Common myeloid progenitor, CD34-positive (primary cell): Measurements from ENCODE around the gene RAP2A.

Source experiments
- CTCF ChIA-PET: fragments of 350-600 bp; sonication (Branson Sonifier 250); formaldehyde crosslinking; loops from one replicate; lab custom pipeline; 2021; ENCODE audit warnings: antibody characterized with exemption; lab: Charles Lee
- POLR2A ChIA-PET: fragments of 350-600 bp; sonication (Branson Sonifier 250); formaldehyde crosslinking; loops from one replicate; lab custom pipeline; 2021; ENCODE audit warnings: antibody characterized with exemption; lab: Charles Lee
- DNase-seq, 3 donors: peaks; one replicate each; pipeline versions ENCODE4 v3.0.0 to v3.0.0-alpha.2; 2013
- H3K27ac ChIP-seq, 2 experiments: 1 replicate in 1 of 2; 2 replicates in 1 of 2; pipeline ENCODE4 v1.7.0; 2013; ENCODE audit warnings: inconsistent platforms in 2 of 2, low read length in 2 of 2, mild to moderate bottlenecking in 2 of 2, low read depth in 1 of 2, moderate library complexity in 1 of 2; ENCODE audit not compliant: severe bottlenecking in 2 of 2, insufficient read depth in 1 of 2, poor library complexity in 1 of 2
- H3K27me3 ChIP-seq, 5 experiments: replicated peaks in 2 of 5; 1 replicate in 3 of 5; 2 replicates in 2 of 5; pipeline versions ENCODE4 v1.6.1 to v1.7.0; 2013; ENCODE audit warnings: low read length in 4 of 5, mild to moderate bottlenecking in 2 of 5, moderate library complexity in 2 of 5, inconsistent platforms in 1 of 5; ENCODE audit not compliant: insufficient read depth in 5 of 5, control insufficient read depth in 4 of 5
- H3K36me3 ChIP-seq, 4 experiments: 1 replicate in 2 of 4; 2 replicates in 2 of 4; pipeline versions ENCODE4 v1.6.1 to v1.7.0; 2013; ENCODE audit warnings: low read length in 3 of 4, control low read depth in 1 of 4, mild to moderate bottlenecking in 1 of 4; ENCODE audit not compliant: control insufficient read depth in 4 of 4, insufficient read depth in 4 of 4
- H3K4me1 ChIP-seq, 4 experiments: 1 replicate in 3 of 4; 2 replicates in 1 of 4; pipeline versions ENCODE4 v1.6.1 to v1.7.1; 2013; ENCODE audit warnings: low read length in 3 of 4, mild to moderate bottlenecking in 3 of 4, control low read depth in 1 of 4, inconsistent platforms in 1 of 4, moderate library complexity in 1 of 4; ENCODE audit not compliant: control insufficient read depth in 4 of 4, insufficient read depth in 4 of 4; ENCODE audit errors: control extremely low read depth in 1 of 4
- H3K4me3 ChIP-seq, 7 experiments: 1 replicate in 4 of 7; 2 replicates in 3 of 7; pipeline versions ENCODE4 v1.5.1 to v1.7.0; 2013; ENCODE audit warnings: mild to moderate bottlenecking in 7 of 7, low read length in 6 of 7, moderate library complexity in 6 of 7, inconsistent platforms in 2 of 7, low read depth in 2 of 7, control low read depth in 1 of 7; ENCODE audit not compliant: insufficient read depth in 4 of 7, control insufficient read depth in 1 of 7; ENCODE audit errors: extremely low read depth in 1 of 7
- H3K9me3 ChIP-seq, 5 experiments: 1 replicate in 4 of 5; 2 replicates in 1 of 5; pipeline versions ENCODE4 v1.6.1 to v1.7.1; 2013; ENCODE audit warnings: low read length in 4 of 5, mild to moderate bottlenecking in 2 of 5, inconsistent platforms in 1 of 5, low read depth in 1 of 5, moderate library complexity in 1 of 5; ENCODE audit not compliant: control insufficient read depth in 4 of 5, insufficient read depth in 2 of 5; ENCODE audit errors: control extremely low read depth in 1 of 5
- WGBS: methylation state at CpG from one replicate; pipeline ENCODE4 v1.1.5; 2013; ENCODE audit not compliant: insufficient coverage; 5-methylcytosine and 5-hydroxymethylcytosine counted together

RAP2A gene

DNA sequence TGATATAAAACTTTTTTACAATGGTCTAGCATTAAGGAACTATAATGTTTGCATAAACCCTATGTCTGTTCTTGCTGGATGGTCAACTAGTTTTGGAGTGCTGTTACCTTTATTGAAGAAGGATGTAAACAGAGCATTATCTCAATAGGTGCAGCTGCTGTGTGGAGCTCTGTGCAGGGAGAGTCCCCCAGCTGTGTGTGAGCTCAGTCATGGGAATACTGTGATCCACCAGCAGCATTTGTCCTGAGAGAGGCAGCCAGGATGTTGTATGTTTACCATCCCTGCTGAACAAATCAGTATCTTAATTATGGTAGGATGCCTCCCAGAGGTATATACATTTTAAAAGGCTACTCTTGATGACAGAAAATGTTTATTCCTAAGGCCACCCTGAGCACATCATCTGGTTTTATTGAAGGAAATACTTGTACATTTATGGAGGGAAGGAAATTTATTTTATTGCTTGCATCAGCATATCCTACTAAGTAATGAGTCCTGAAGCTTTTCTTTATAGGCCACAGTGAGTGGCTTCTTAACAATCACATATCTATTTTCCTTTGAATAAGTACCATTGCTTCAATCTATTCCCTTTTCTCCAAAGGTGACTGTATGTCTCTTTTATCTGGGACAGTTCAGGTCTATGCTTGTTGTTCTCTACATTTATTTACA is 11.7 kb downstream of the RAP2A start:
- no peaks in the 10 kb centered on the region for H3K27me3 ChIP-seq
- H3K4me1 ChIP-seq, result no peaks in the 10 kb centered on the region
- DNase-seq, result no peak
- POLR2A ChIA-PET, result no interaction called here
- H3K27ac ChIP-seq, result no peak overlapping the region
- no peaks in the 10 kb centered on the region for H3K9me3 ChIP-seq
- H3K4me3 ChIP-seq, result no peak overlapping the region
- peaks cover 0 to 10% (median 1%) of the 10 kb centered on the region in 4 experiments for H3K36me3 ChIP-seq
- CTCF ChIA-PET, result interaction anchor here (1.1 kb wide), 1 partner anchor 9 kb away, joined by 3 read pairs; no protein-coding TSS in a partner anchor

DNA sequence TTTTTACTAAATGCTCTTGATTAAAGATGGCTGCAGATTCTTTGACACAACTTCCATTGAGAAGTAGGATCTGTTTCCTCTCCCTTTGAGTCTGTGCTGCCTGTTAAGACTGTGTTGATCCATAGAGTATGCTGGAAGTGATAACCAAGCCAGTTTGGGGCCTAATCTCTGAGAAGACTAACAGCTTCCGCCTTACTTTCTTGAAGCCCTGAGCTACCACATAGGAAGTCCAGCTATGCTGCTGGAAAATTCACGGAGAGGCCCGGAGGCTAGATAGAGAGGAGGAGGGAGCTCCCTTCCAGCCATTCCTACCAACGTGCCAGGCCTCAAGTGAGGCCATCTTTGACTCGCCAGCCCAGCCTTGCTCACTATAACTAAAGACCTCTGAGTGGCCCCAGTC is 12.5 kb downstream of the RAP2A start:
- whole genome bisulfite sequencing, result 100% methylated on average over 4 of the region's 5 CpGs
- no peaks in the 10 kb centered on the region for H3K4me1 ChIP-seq

DNA sequence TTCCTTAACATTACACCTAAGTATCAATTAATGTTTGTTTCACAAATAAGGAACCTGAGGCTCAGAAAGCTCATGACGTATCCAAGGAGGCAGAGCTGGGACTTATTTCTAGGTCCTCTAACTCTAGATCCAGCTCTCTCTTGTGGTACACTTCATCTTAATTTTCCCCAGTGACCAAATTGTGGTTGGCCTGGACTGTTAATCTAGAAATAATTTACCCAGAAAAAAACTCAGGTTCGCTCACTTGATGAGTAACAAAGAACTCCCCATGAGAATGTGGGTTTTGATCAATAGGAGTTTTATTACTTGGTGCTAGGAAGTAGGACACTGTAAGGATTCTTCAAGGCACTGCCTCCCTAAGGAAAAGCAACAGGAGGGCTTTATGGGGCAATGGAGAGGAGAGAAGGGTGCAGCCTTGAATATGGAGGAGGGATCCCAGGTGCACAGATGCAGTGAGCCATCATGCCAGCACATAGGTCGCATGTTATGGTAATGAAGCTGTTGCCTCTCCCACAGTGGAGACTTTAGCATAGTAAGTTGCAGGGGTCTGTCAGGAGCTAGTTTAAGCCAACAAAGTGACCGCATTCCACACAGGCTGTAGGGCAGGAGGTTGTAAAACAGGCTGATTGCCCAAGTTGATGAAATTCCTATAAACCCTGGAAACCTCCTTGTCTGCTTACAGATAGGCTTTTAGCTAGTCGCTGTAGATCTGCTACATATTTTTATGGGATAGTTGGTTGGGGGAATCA is 14.7 kb downstream of the RAP2A start:
- CTCF ChIA-PET, result interaction anchor here (0.8 kb wide), 1 partner anchor 21 kb away, joined by 3 read pairs; no protein-coding TSS in a partner anchor
- peaks cover 0 to 7% (median 0%) of the 10 kb centered on the region in 5 experiments for H3K9me3 ChIP-seq
- WGBS, result 95% methylated on average over 4 of the region's 5 CpGs
- no peaks in the 10 kb centered on the region for H3K27me3 ChIP-seq
- H3K4me1 ChIP-seq, result no peaks in the 10 kb centered on the region
- H3K4me3 ChIP-seq, result no peak overlapping the region
- no peak overlapping the region for H3K27ac ChIP-seq
- no peak for DNase-seq
- peaks cover 2 to 18% (median 10%) of the 10 kb centered on the region in 4 experiments for H3K36me3 ChIP-seq
- POLR2A ChIA-PET, result no interaction called here

More for the DNA sequence above, 12.5 kb downstream of the RAP2A start:
- Histone ChIP-seq H3K4me3 (no peak overlapping the region), H3K36me3 (peaks cover 0 to 16% (median 4%) of the 10 kb centered on the region in 4 experiments), H3K9me3 (no peaks in the 10 kb centered on the region), H3K27ac (no peak overlapping the region), H3K27me3 (no peaks in the 10 kb centered on the region)
- no peak for DNase-seq
- POLR2A ChIA-PET, result no interaction called here
- CTCF ChIA-PET, result no interaction called here

DNA sequence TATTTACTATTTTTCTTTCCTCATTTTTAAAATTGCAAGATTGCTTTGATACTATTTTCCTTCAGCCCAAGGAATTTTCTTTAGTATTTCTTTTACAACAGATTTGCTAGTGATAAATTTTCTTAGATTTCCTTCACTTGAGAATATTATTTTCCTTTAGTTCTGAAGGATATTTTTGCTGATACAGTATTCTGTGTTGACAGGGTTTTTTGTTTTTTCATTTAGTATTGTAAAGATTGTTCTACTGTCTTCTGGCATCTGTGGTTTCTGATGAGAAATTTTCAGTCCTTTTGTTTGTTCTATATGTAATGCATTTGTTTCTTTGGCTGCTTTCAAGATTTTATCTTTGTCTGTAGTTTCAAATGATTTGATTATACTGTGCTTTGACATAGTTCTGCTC is 20.7 kb downstream of the RAP2A start:
- Histone ChIP-seq H3K9me3 (peaks cover 0 to 24% (median 4%) of the 10 kb centered on the region in 5 experiments), H3K27me3 (no peaks in the 10 kb centered on the region), H3K4me1 (no peaks in the 10 kb centered on the region), H3K27ac (no peak overlapping the region), H3K4me3 (no peak overlapping the region), H3K36me3 (peaks cover 2 to 18% (median 7%) of the 10 kb centered on the region in 4 experiments)
- DNase-seq, result peak in 1 of 3 donors; percentile 31
- CTCF ChIA-PET, result no interaction called here
- POLR2A ChIA-PET, result no interaction called here

DNA sequence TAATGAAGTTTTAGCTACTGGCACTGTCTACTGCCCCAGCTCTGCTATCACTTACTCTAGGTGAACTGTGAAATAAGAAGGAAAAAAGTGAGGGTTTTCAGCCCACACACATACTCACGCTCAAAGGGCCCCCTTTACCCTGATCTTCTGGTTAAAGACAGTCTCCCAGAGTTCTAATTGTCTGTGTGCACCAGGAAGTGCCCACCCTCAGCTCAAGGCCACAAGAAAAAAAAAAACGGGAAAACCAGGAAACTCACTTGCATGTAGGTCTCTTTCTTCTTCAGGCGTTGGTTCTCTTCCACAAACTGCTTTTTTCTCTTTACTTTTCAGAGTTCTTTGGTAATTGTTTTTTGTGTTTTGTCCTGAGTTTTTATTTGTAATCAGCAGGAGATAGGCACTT is 22.1 kb downstream of the RAP2A start:
- H3K27ac ChIP-seq, result no peak overlapping the region
- CTCF ChIA-PET, result no interaction called here
- DNase-seq, result no peak
- no peak overlapping the region for H3K4me3 ChIP-seq
- H3K36me3 ChIP-seq, result peaks cover 2 to 18% (median 5%) of the 10 kb centered on the region in 4 experiments
- no peaks in the 10 kb centered on the region for H3K27me3 ChIP-seq
- POLR2A ChIA-PET, result no interaction called here
- H3K9me3 ChIP-seq, result peaks cover 0 to 24% (median 4%) of the 10 kb centered on the region in 5 experiments
- H3K4me1 ChIP-seq, result no peaks in the 10 kb centered on the region
- 94% methylated on average over 2 of the region's 3 CpGs for WGBS

DNA sequence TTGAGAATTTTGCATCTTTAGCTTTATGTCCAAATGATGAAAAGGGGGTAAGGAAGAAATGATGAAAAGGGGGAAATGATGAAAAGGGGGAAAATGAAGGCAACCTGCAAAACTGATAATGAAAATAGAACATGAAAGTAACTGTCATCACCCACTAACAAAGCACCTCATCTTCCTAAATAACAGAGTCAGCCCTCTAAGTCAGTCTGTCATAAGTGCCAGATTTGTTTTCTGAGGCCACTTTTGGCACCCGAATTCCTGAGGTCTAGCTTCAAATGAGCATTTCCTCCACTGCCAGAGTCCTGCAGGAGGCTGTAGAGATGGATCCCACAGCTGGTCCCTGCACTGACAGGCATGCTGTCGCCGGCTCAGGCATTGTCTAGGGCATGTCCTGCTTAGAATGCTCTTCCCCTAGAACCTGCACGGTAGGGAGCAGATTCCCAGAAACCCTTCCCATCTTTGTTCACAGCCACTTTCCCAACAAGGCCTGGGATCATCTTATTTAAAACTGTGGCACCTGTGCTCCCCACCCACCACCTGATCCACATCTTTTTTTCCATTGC is 25.3 kb downstream of the RAP2A start:
- no peak for DNase-seq
- H3K27me3 ChIP-seq, result no peaks in the 10 kb centered on the region
- no peak overlapping the region for H3K4me3 ChIP-seq
- WGBS, result 100% methylated on average over 4 of the region's 4 CpGs
- peaks cover 0 to 15% (median 0%) of the 10 kb centered on the region in 5 experiments for H3K9me3 ChIP-seq
- H3K27ac ChIP-seq, result no peak overlapping the region
- POLR2A ChIA-PET, result no interaction called here
- H3K36me3 ChIP-seq, result peaks cover 2 to 12% (median 4%) of the 10 kb centered on the region in 4 experiments
- CTCF ChIA-PET, result no interaction called here
- H3K4me1 ChIP-seq, result no peaks in the 10 kb centered on the region
